SK-N-SH (cell line): ENCODE measurements around the gene CNTNAP2. TPM values are rescaled to one million over a fixed set of nuclear protein-coding genes. Genes with fewer than 3 reads are reported as not detected.

Experiments
- CTCF ChIA-PET: fragments of 300-600, 350-600 bp; formaldehyde crosslinking; extraction: SDS; loops from one replicate; lab custom pipeline; 2021; lab: Yijun Ruan, JAX
- POLR2A ChIA-PET: fragments of 350-600 bp; sonication (Branson Sonifier 250); formaldehyde crosslinking; extraction: SDS; loops from one replicate; lab custom pipeline; 2020; ENCODE audit warnings: antibody characterized with exemption, inconsistent platforms; lab: Yijun Ruan, JAX
- DNase-seq: peaks from one replicate; pipeline ENCODE4 v3.0.0; 2012
- H2AFZ ChIP-seq: fragments of 200-600 bp; sonication (generic); 2 replicates; pipeline ENCODE4 v1.8.1; 2016; ENCODE audit warnings: antibody characterized with exemption, mild to moderate bottlenecking, low read depth
- H3F3A ChIP-seq: fragments of 200-600 bp; sonication (generic); replicated peaks from 2 replicates; pipeline ENCODE3; 2016; ENCODE audit warnings: antibody characterized with exemption, mild to moderate bottlenecking; ENCODE audit not compliant: insufficient read depth
- H3K27ac ChIP-seq, 2 experiments: fragments of 200-500 bp in 1 of 2; fragments of 200-600 bp in 1 of 2; sonication (Bioruptor generic) in 1 of 2; sonication (generic), shearing (Covaris generic) in 1 of 2; 2 replicates each; pipeline versions ENCODE4 v1.5.1 to v1.6.1; 2014 to 2016; ENCODE audit warnings: low read depth in 2 of 2, inconsistent platforms in 1 of 2, low read length in 1 of 2, mild to moderate bottlenecking in 1 of 2, mixed read lengths in 1 of 2
- H3K27me3 ChIP-seq: fragments of 200-600 bp; sonication (generic), shearing (Covaris generic); 2 replicates; pipeline ENCODE4 v1.6.1; 2016; ENCODE audit warnings: mixed run types; ENCODE audit not compliant: insufficient read depth
- H3K36me3 ChIP-seq, 2 experiments: fragments of 200-500 bp in 1 of 2; fragments of 200-600 bp in 1 of 2; sonication (Bioruptor generic) in 1 of 2; sonication (generic) in 1 of 2; replicated peaks in 1 of 2; 2 replicates each; pipeline versions ENCODE3 to v1.5.1; 2014 to 2016; ENCODE audit warnings: low read length in 1 of 2, mild to moderate bottlenecking in 1 of 2; ENCODE audit not compliant: insufficient read depth in 2 of 2, control insufficient read depth in 1 of 2
- H3K4me1 ChIP-seq, 2 experiments: fragments of 200-500 bp in 1 of 2; fragments of 200-600 bp in 1 of 2; sonication (Bioruptor generic) in 1 of 2; sonication (generic), shearing (Covaris generic) in 1 of 2; 2 replicates each; pipeline versions ENCODE4 v1.5.1 to v1.6.1; 2014 to 2016; ENCODE audit warnings: low read depth in 1 of 2, low read length in 1 of 2, mixed run types in 1 of 2; ENCODE audit not compliant: insufficient read depth in 2 of 2, control insufficient read depth in 1 of 2
- H3K4me2 ChIP-seq: fragments of 200-600 bp; sonication (generic), shearing (Covaris generic); 2 replicates; pipeline ENCODE4 v1.6.1; 2017; ENCODE audit warnings: mixed run types
- H3K4me3 ChIP-seq, 2 experiments: fragments of 200-500 bp in 1 of 2; fragments of 200-600 bp in 1 of 2; sonication (Bioruptor generic) in 1 of 2; sonication (generic), shearing (Covaris generic) in 1 of 2; 2 replicates each; pipeline versions ENCODE4 v1.5.1 to v1.8.1; 2014 to 2016; ENCODE audit warnings: low read depth in 2 of 2, inconsistent platforms in 1 of 2, low read length in 1 of 2, mild to moderate bottlenecking in 1 of 2, mixed read lengths in 1 of 2, moderate library complexity in 1 of 2
- H3K79me2 ChIP-seq: fragments of 200-600 bp; sonication (generic); 2 replicates; pipeline ENCODE4 v1.8.1; 2017; ENCODE audit warnings: mild to moderate bottlenecking; ENCODE audit not compliant: insufficient read depth
- H3K9ac ChIP-seq: fragments of 200-600 bp; sonication (generic); 2 replicates; pipeline ENCODE4 v1.6.1; 2017; ENCODE audit warnings: mixed run types
- H3K9me2 ChIP-seq: fragments of 200-600 bp; sonication (generic); 2 replicates; pipeline ENCODE4 v1.6.1; 2017; ENCODE audit warnings: mixed run types
- H3K9me3 ChIP-seq: fragments of 200-600 bp; sonication (generic); 2 replicates; pipeline ENCODE4 v1.6.1; 2017; ENCODE audit warnings: mixed run types, mild to moderate bottlenecking, moderate library complexity
- H4K20me1 ChIP-seq: fragments of 200-600 bp; sonication (generic); 2 replicates; pipeline ENCODE4 v1.6.1; 2017; ENCODE audit warnings: mild to moderate bottlenecking, mixed run types; ENCODE audit not compliant: insufficient read depth
- CHD2 ChIP-seq: fragments of 150-350 bp; IDR thresholded peaks from 2 replicates; pipeline ENCODE4 v1.6.1; 2018; ENCODE audit warnings: low read length; ENCODE audit not compliant: partially characterized antibody
- ELF1 ChIP-seq: IDR thresholded peaks from 2 replicates; pipeline ENCODE4 v1.4.0; 2012
- EP300 ChIP-seq, 2 experiments: IDR thresholded peaks; 2 replicates each; pipeline versions ENCODE4 v1.4.0 to v1.6.1; 2012; ENCODE audit warnings: borderline replicate concordance in 1 of 2, low read depth in 1 of 2, low read length in 1 of 2
- FOSL2 ChIP-seq: IDR thresholded peaks from 2 replicates; pipeline ENCODE4 v1.4.0; 2012; ENCODE audit warnings: low read depth, mild to moderate bottlenecking, moderate library complexity, borderline replicate concordance
- FOXJ3 ChIP-seq: sonication (generic); formaldehyde crosslinking; IDR thresholded peaks from 2 replicates; pipeline ENCODE4 v1.5.1; 2020; ENCODE audit warnings: mild to moderate bottlenecking, missing genetic modification reagents
- FOXM1 ChIP-seq: IDR thresholded peaks from 2 replicates; pipeline ENCODE4 v1.4.0; 2012; ENCODE audit warnings: low read depth, mild to moderate bottlenecking
- GABPA ChIP-seq: IDR thresholded peaks from 2 replicates; pipeline ENCODE4 v1.4.0; 2012; ENCODE audit warnings: low read depth, mild to moderate bottlenecking
- GATA2 ChIP-seq: sonication (generic); formaldehyde crosslinking; IDR thresholded peaks from 2 replicates; pipeline ENCODE4 v1.5.0; 2020; ENCODE audit warnings: mild to moderate bottlenecking, missing genetic modification reagents
- IRF3 ChIP-seq: fragments of 150-350 bp; IDR thresholded peaks from 2 replicates; pipeline ENCODE4 v1.6.1; 2016; ENCODE audit warnings: mild to moderate bottlenecking, low read depth, low read length
- JUND ChIP-seq: IDR thresholded peaks from 2 replicates; pipeline ENCODE4 v1.4.0; 2012
- MEF2A ChIP-seq: IDR thresholded peaks from 2 replicates; pipeline ENCODE4 v1.4.0; 2012; ENCODE audit warnings: low read depth, borderline replicate concordance
- NFIC ChIP-seq: IDR thresholded peaks from 2 replicates; pipeline ENCODE4 v1.4.0; 2012; ENCODE audit warnings: borderline replicate concordance
- NRF1 ChIP-seq: IDR thresholded peaks from 2 replicates; pipeline ENCODE4 v1.6.1; 2012; ENCODE audit warnings: low read depth, mild to moderate bottlenecking, low read length
- POLR2AphosphoS5 ChIP-seq: IDR thresholded peaks from 2 replicates; pipeline ENCODE4 v1.6.1; 2012; ENCODE audit warnings: low read depth, low read length
- RAD21 ChIP-seq: IDR thresholded peaks from 2 replicates; pipeline ENCODE4 v1.6.1; 2012; ENCODE audit warnings: mild to moderate bottlenecking, low read length
- REST ChIP-seq: IDR thresholded peaks from 2 replicates; pipeline ENCODE4 v1.6.1; 2012; ENCODE audit warnings: mild to moderate bottlenecking, low read depth, low read length, moderate library complexity
- RFX5 ChIP-seq: IDR thresholded peaks from 2 replicates; pipeline ENCODE4 v1.6.1; 2012; ENCODE audit warnings: mild to moderate bottlenecking, improper control_type of control experiment, low read length
- RXRA ChIP-seq: IDR thresholded peaks from 2 replicates; pipeline ENCODE4 v1.4.0; 2012; ENCODE audit warnings: low read depth, mild to moderate bottlenecking, borderline replicate concordance
- SIN3A ChIP-seq: IDR thresholded peaks from 2 replicates; pipeline ENCODE4 v1.6.1; 2012; ENCODE audit warnings: low read depth, mild to moderate bottlenecking, low read length, moderate library complexity, borderline replicate concordance
- TAF1 ChIP-seq: IDR thresholded peaks from 2 replicates; pipeline ENCODE4 v1.6.1; 2012; ENCODE audit warnings: low read depth, mild to moderate bottlenecking, low read length, moderate library complexity, borderline replicate concordance
- TCF12 ChIP-seq: IDR thresholded peaks from 2 replicates; pipeline ENCODE4 v1.4.0; 2012
- TEAD4 ChIP-seq: IDR thresholded peaks from 2 replicates; pipeline ENCODE4 v1.4.0; 2012; ENCODE audit warnings: mild to moderate bottlenecking, borderline replicate concordance; ENCODE audit not compliant: insufficient read depth
- USF1 ChIP-seq: IDR thresholded peaks from 2 replicates; pipeline ENCODE4 v1.4.0; 2012; ENCODE audit warnings: low read depth, borderline replicate concordance
- YY1 ChIP-seq: IDR thresholded peaks from 2 replicates; pipeline ENCODE4 v1.4.0; 2012; ENCODE audit warnings: low read depth, mild to moderate bottlenecking
- WGBS: methylation state at CpG from one replicate; pipeline ENCODE4 v1.1.6; 2017; ENCODE audit warnings: low lambda C conversion rate; 5-methylcytosine and 5-hydroxymethylcytosine counted together
- polyA plus RNA-seq, 3 experiments: library from polyadenylated mRNA; depleted of rRNA; stranded (reverse); fragments of >200 nt; gene quantifications; 2 replicates each; pipeline ENCODE4 v1.2.3, GENCODE V29; 2012
- TF ChIP-seq, protein P1 (sequence below): IDR thresholded peaks from 2 replicates; pipeline ENCODE4 v1.4.0; 2012; ENCODE audit warnings: low read depth
- TF ChIP-seq, protein P2 (sequence below): fragments of 150-350 bp; IDR thresholded peaks from 2 replicates; pipeline ENCODE4 v1.6.1; 2017; ENCODE audit warnings: antibody characterized with exemption, low read length, low read depth, borderline replicate concordance

CNTNAP2 gene
- polyA plus RNA-seq, 1 of the 3 experiments (the other 2 are of a cell fraction), result 3.4 TPM

GRCh38 chr7:147775516-147776284, 1659.1 kb downstream of the CNTNAP2 start (continued):
- TF ChIP-seq YY1, result no peak
- TF ChIP-seq JUND, result no peak
- TF ChIP-seq EP300 (IDR thresholded peaks at IDR 0.05; ENCODE audit: borderline replicate concordance in 1 of 2, low read depth in 1 of 2, low read length in 1 of 2), result peak in 1 of 2 experiments; percentile 90; a peak in 2 of 4 replicates
- no peak for TF ChIP-seq RFX5
- no peak for TF ChIP-seq SIN3A
- peak; percentile 27; the same call in 1 of the 2 replicates for TF ChIP-seq TCF12
- no peak for TF ChIP-seq TEAD4
- no peak for TF ChIP-seq ELF1
- TF ChIP-seq RXRA, result no peak
- TF ChIP-seq FOXM1, result no peak
- TF ChIP-seq RAD21, result no peak; the same call in 1 of the 2 replicates
- TF ChIP-seq, protein P1, sequence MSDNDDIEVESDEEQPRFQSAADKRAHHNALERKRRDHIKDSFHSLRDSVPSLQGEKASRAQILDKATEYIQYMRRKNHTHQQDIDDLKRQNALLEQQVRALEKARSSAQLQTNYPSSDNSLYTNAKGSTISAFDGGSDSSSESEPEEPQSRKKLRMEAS, result no peak
- peak; percentile 74 for TF ChIP-seq FOXJ3 (CRISPR knock-in tag)

- no peak overlapping the region for H3K4me2 ChIP-seq
- 69% methylated on average over 3 of the region's 3 CpGs for WGBS
- H3K27ac ChIP-seq, result no peak overlapping the region
- no peak for DNase-seq
- no peaks in the 10 kb centered on the region for H3K27me3 ChIP-seq
- H3F3A ChIP-seq, result no peaks in the 10 kb centered on the region
- no peaks in the 10 kb centered on the region for H4K20me1 ChIP-seq
- H3K79me2 ChIP-seq, result no peaks in the 10 kb centered on the region
- no peaks in the 10 kb centered on the region for H3K9me2 ChIP-seq
- H3K36me3 ChIP-seq, result no peaks in the 10 kb centered on the region
- no peaks in the 10 kb centered on the region; the same call in 1 of the 2 replicates for H3K9me3 ChIP-seq
- no peak overlapping the region for H2AFZ ChIP-seq
- no peak for TF ChIP-seq CHD2
- no peak for TF ChIP-seq USF1
- TF ChIP-seq ELF1, result no peak
- TF ChIP-seq, protein P1, result no peak
- TF ChIP-seq MEF2A, result no peak
- no peak for TF ChIP-seq FOXJ3 (CRISPR knock-in tag)
- TF ChIP-seq TEAD4, result no peak
- no peak for TF ChIP-seq REST
- no peak for TF ChIP-seq GATA2
- no peak for TF ChIP-seq RFX5
- no peak for TF ChIP-seq GABPA
- TF ChIP-seq NFIC, result no peak
- TF ChIP-seq FOXM1, result no peak
- no peak for TF ChIP-seq IRF3
- TF ChIP-seq POLR2AphosphoS5, result no peak
- TF ChIP-seq TAF1, result no peak
- no peak for TF ChIP-seq NRF1
- no peak for TF ChIP-seq FOSL2
- TF ChIP-seq, protein P2, sequence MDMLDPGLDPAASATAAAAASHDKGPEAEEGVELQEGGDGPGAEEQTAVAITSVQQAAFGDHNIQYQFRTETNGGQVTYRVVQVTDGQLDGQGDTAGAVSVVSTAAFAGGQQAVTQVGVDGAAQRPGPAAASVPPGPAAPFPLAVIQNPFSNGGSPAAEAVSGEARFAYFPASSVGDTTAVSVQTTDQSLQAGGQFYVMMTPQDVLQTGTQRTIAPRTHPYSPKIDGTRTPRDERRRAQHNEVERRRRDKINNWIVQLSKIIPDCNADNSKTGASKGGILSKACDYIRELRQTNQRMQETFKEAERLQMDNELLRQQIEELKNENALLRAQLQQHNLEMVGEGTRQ, result no peak
- CTCF ChIA-PET, result interaction anchor here (0.6 to 1.1 kb wide), 2 partner anchors 8 to 13 kb away, joined by 3 to 5 read pairs; no protein-coding TSS in a partner anchor
- no peak overlapping the region for H3K4me3 ChIP-seq
- no peak overlapping the region for H3K9ac ChIP-seq
- peaks cover 0 to 5% of the 10 kb centered on the region in 2 experiments; a peak in 1 of 4 replicates for H3K4me1 ChIP-seq
- POLR2A ChIA-PET, result no interaction called here
Observed at GRCh38 chr7:147777309-147777708, 1660.7 kb downstream of the CNTNAP2 start.
